G401.6 (cell line): ENCODE results near the gene FIGN.

Experiments
- FAIRE-seq: peaks from 2 replicates; lab custom pipeline; 2012; peaks lifted over from hg19 to GRCh38; lab: Jason Lieb, UNC

Gene FIGN

DNA sequence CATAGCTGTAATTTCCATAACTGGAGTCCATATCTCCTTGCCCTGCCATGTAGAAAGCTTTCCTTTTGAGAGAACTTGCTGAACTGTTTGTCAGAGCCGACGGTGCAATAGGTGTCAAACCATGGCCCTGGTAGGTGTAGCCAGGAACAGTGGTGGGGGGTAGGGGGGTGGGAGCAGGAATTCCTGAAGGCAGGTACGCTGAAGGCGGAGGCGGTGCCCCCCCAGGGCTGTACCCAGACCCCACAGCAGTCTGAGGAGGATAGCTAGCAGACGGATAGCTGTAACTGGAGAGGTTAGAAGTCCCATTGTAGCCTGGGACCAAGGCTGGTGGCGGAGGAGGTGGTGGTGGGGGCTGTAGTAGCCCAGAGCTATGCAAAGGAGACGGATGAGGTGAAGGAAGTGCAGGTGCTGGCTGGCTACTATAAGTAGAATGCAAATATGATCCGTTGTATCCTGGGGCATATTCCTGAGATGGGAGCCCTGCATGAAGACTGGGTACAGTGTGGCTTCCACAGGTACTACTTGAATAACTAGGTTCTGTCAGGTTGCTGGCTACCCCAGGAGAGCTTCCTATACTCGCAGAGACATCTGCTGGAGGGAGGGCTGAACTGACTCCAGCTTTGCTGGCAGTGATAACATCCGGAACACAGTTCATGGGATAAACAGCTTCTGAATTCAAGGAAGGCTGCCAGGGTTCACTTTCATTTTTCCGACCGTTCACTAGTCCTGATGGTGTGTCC lies 124.8 kb downstream of the FIGN start:
- FAIRE-seq: no peak

DNA sequence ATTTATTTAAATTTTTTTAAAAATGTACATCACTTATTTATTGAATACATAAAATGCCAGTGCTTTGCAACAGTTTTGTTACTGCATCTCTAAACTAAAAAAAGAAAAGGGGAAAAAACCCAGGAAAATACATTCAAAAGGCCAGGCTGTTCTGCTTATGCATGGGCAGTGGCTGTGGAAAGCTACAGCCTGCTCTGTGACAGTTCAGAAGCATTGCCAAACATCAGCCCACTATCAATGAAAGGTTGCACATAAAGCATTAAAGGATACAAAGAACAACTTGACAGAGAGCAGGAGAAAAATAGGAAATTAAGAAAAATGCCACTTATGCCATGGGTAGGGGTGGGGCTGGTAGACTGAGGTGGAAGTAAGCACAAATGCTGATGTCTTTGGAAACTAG lies 128.2 kb downstream of the FIGN start:
- peak; percentile 28 for FAIRE-seq

DNA sequence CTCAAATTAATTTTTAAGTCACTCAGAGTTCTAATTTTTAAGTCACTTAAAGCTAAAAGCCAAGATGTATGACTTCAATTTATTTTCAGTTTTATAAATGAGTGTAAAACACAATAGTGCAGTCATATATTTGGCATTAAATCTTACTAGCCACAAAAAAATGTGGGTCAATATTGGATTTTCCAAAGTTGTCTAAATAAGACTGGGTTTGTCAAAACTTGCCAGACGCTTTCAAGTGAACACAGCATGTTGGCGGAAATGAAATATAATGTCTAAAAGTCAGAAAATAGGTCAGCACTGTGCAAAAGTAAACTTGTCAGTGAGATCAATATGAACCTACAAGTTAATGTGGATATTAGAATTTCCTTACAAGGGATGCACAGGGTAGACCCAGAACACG lies 128.9 kb downstream of the FIGN start:
- FAIRE-seq: no peak

DNA sequence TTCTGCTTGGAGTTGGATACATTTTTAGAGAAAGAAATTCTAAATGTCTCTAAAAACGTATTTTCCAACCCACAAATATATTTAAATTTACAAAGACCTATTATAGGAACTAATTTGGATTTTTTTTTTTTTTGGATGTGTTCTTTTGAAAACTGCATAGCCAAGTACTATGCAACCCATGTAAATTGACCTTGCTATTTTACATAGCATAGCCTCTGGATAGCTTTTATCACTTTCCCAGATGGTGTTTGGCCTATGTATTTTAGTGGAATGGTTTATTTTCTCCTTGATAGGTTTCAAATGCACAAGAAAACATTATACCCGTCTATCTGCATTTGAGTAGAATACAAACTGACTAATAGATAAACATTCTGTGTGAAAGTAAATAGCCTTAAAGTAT lies 130.0 kb downstream of the FIGN start:
- no peak for FAIRE-seq

DNA sequence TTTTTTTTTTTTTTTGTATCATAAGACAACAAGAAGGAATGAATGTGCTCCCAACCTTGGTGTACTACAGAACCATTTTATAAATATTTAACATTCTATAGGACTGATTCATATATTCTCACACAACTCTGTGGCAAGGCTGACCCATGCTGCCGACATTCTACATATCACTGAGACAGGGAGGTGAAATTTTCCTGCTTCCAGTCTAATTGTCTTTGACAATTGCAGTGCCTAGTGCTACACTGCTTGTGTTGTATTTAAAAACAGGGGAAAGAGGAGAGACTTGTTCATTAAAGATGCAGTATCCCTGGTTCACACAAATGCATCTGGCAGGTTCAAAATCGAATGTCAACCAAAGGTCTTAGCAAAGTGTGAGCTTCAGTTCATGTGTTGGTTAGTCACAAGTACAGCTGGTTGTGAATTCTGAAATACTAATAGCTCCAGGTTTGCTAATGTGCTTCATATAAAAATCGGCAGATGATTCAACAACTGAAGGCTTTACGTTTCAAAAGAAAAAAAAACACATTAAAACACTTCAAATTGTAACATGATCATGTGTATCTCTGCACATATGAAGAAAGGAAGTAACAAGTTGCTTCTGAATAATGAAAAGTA lies 130.8 kb downstream of the FIGN start:
- FAIRE-seq: peak; percentile 30

DNA sequence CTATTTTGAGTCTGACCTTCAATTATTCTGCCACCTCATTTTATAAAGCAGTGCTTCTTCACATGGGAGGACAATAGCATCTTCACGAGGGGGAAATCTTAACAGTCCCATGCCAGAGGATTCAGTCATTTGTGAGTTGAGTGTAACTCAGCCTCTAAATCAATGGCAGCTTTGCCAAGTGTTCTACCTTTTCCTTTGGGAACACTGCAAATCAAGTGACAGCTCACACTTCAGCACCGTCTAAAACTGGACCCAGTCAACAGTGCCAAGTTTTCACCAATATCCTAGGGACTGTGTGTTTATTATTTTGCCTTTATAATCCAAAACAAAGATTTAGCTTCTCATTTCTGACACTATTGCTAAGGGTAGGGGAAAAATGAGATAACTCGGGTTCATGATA lies 133.6 kb downstream of the FIGN start:
- no peak for FAIRE-seq

DNA sequence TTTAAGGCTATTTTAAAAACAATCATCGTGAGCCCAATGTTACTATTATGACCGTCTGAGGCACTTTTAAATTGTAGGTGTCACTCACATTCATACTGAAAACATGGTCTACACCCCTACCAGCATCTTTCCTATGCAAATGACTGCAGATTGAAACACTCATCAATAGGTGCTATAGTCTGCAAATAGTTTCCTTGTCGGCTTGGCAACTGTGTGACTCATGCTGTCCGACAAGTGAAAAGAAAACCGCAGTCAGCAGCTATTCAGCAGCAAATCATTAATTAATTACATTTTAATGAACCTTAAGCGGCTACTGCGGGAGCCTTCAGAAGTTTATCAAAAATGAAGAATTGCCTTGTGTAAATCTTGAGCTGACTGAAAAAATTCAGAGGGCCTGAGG lies 134.4 kb downstream of the FIGN start:
- FAIRE-seq: no peak

DNA sequence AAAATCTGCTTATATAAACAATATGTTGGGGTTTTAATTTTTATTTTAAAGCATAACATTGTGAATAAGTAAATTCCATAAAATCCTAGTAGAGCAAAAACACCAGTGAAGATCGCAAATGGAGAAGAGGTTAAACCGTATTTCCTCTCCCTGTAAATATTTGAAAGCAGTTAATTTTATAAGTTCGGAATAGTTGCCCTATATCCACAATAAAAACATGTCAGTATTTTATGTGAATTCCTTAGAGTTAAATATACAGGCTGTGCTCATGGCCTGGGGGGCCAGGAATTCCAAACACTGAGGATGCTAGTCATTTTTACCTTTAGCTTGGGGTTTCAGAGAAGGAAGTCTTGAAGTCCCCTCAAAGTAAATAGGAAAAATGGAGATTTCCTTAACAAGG lies 135.0 kb downstream of the FIGN start:
- peak; percentile 96 for FAIRE-seq

DNA sequence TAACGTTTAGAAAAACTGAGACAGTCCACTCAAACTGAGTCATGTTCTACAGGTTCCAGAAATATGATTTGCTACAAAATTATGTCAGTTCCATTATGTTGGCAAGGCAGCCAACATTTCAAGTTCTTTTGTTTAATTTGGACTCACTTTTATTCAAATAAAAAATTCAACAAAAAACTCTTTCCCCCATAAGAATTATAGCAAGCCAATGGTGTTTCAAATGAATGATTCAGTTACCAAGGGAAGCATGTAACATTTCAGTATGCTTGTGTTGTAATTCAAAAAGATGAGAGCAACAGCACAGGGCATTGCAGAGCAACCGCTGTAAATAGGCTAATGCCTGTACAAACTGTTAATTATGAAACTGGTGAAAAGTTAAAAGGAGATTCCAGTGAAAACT lies 140.8 kb downstream of the FIGN start:
- peak; percentile 52 for FAIRE-seq

DNA sequence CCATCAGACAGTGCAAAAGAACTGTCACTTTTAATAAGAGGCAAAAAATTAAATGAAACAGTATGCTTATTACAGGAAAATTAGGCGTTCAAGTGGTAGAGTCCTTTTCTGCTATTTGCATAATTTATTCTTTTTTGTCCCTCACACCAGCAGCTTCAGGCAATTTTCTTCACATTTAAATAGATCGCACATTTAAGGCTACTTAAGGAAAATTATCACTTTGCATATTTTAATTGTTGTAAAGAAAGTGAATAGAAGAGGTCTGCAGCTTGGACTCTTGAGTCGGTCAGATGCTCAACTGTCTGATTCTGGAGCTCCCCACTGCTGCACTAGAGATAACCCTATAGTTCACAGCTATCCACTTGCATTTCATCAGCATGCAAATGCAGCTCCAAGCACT lies 141.3 kb downstream of the FIGN start:
- FAIRE-seq: no peak

DNA sequence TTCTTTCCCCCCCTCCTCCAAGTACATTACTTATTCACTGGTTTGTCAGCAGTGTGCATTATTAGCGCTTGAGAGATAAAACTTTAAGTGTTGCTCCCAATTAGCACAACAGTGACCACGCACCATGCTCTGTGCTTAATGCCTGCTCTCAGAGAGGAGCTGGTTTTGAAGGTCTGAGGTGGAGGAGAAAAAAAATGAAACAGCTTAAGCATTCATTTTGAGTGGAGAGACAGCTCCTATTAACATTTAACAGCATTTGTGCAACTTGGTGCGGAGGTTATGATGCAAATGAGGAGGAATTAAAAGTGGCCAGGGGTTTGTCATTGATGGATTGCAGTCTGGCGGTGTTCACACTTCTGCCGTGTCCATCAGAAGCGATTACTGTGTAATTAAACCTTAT lies 141.8 kb downstream of the FIGN start:
- FAIRE-seq: no peak

DNA sequence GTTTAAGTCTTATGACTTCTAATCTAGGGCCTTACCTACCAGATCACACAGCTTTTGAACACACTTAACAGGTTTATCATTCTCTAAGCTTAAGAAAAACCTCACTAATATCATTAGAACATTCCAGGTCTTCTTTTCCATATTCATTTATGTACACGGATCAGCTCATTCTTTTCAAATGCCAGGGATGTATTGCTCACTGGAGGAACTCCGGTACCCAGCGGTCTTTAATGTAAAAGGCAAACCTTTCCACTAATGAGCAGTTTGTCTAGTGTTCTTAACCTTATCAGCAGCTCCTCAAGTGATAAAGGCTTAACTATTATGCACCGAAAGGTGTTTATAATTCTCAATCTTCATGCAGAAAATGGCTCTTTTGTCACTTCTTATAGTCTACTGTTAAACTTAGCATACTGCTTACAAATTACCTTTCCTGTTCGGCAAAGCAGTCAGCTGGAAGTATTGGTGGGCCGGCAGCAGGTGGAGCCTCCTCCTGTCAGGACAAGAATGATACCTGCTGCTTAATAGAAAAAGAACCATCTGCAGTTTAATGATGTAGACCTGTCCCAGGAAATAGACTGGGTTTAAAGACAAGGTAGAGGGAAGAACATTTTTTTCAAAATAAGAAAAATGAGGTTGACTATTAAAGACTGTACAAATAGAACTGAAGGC lies 142.7 kb downstream of the FIGN start:
- peak; percentile 52 for FAIRE-seq

DNA sequence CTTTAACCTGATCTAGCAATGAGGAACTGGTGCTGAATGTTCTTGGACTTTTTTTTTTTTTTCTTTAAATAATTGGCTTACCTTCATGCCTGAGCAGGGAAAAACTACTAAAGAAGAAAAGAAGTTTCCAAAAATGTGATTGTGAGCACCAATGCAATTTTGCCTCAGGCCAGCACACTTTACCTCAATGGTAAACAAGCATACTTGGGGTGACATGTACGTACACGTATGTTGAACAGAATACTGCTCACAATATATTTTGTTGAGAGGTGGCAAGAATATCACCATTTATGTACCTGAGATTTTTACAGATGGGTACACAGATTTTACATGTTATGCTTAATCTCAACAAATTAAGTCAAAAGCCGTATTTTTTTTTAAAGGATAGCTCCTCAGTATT lies 144.3 kb downstream of the FIGN start:
- FAIRE-seq: no peak

DNA sequence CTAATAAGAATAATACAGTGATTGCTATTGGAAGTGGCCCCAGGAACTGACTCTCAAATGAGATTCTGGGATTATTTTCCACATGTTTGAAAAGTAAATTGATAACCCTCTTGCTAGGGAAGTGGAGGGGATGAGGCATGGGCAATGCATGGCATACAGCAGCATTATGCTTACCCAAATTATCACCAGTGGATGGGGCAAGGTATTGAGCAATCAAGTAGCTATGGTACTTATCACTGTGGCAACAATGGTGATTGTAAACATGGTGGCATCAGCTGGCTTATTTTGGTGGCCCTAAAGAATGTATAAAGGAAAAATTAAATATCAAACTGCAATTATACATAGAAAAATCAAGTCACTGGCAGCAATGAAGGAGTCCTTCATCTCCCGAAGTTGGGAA lies 155.1 kb downstream of the FIGN start:
- FAIRE-seq: no peak

DNA sequence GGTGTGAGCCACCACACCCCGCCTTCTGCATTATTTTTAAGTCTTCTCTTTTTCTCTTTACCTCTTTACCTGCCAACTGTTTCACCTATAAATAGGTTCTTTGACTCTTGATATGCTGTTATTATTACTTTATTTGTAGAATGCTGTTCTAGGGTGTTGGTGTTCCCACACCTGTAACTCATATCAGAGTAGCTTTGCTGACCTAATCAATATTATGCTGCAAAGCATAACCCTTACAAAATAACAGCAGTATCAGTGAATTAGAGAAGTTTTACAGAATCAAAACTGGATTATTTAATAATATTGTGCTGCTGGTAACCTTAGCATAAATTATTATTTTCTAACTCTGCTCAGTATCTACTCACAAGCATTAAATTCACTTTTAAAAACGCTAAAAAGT lies 161.5 kb downstream of the FIGN start:
- no peak for FAIRE-seq

DNA sequence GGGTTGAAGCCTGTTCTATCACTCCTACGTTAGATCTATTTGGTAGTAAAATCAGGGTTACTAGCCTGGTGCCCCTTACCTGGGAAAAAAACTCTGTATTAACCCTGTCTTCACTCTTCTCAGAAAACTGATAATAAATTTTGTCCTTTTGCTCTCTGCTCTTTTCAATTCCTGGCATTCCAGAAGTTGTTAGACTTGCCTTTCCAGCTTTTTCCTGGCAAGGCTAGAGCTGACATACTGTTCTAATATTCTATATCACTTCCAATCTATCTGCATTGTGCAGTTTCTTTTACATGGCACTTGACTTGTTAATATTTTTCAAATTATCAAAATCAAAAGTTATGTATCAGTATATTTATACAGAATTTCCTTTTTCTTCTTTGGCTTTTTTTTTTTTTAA lies 162.2 kb downstream of the FIGN start:
- FAIRE-seq: no peak

DNA sequence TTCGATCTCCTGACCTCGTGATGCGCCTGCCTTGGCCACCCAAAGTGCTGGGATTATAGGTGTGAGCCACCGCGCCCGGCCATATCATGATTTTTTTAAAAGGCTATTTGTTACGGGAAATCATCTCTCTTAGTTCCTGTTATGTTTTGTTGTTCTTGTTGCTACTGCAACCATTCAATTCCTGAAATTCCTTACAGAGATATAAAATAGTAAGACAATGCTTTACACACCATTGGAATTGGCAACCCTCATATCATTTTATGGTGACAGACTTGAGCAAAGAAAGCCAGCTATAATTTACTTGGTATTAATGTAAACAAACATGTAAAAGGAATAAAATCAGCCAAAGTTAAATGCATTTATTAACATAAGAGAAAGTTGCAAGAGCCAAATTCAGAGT lies 163.0 kb downstream of the FIGN start:
- FAIRE-seq: no peak

DNA sequence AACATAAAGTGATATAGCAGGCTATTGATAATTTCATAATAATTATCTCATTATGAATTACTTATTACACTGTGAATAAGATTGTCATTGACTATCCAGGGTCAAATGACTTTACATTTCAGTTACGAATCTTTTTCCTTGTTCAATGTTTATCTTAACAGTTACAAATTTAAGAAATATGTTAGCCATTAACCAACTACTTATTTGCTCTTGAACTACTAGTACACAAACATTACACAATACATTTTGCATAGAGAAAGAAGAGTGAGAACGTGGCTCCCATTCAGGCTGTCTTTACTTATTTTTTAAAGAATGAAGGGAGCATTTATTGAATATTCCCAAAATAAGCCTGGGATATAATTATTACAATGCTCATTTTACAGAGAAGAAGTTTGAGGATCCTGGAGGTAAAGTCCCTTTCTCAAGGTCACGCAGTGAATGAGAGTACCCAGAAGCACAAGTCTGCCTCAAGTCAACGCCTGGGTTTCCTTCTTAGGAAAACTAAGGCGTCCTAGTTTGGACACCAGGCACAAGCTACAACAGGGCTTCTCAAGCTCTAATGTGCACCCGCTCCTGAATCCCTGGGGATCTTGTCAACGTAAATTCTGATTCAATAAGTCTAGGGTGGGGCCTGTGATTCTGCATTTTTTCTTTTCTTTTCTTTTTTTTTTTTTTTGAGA lies 164.2 kb downstream of the FIGN start:
- FAIRE-seq: no peak

DNA sequence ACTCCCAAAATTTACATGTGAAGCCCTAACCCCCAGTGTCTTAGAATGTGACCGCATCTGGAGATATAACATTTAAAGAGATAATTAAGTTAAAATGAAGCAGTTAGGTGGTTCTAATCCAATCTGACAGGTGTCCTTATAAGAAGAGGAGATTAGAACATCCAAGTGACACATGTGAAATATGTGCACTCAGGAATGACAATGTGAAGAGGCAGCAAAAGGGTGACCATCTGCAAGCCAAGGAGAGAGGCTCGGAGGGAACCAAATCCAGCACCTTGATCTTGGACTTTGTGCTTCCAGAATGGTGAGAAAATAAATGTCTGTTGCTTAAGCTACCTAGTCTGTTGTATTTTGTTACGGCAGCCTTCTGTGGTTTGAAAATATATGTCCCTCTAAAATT lies 165.4 kb downstream of the FIGN start:
- FAIRE-seq: no peak

DNA sequence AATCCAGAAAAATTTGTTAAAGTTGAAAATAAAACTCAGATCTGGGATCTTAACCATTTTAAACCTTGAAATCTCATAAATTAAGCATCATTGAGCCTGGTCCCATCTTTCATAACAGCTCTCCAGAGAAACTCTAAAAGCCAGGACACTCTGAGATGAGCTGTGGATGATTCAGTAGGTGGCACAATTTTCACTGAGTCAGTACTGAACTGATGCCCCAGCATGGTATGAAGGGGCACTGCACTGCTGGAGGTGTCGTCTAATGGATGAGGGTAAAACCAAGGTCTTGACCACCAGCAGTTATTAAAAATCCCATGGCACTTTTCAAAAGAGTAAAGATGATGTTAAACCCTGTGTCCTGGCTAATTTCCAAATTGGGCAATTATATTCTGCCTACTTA lies 170.6 kb downstream of the FIGN start:
- FAIRE-seq: no peak

DNA sequence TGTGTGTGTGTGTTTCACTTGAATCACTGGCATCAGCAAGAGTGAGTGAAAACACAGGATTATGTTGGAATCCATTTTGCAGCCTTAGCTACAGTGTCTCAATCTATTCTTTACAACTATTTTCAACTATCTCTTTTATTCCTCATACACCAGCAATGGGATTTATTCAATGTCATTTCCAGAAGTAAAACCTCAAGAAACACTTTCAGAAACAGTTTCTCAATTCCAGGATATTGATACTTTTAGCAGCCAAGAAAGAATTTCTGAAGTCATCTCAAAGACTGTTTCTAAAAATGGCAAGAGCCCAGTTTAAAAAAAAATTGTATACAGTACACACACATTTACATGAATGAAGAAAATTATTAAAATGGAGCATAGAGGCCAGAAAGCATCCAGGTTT lies 171.6 kb downstream of the FIGN start:
- FAIRE-seq: no peak

DNA sequence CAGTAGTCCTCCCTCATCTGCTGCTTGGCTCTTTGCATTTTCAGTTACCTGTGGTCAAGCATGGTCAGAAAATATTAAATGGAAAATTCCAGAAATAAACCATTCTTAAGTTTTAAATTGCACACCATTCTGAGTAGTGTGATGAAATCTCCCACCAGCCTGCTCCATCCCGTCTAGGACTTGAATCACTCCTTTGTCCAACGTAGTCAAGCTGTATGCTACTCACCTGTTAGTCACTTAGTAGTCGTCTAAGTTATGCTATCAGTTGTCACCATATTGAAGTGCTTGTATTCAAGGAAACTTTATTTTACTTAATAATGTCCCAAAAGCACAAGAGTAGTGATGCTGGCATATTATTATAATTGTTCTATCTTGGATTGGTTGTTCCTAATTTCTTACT lies 172.5 kb downstream of the FIGN start:
- no peak for FAIRE-seq
